Globus pallidus (tissue), 1 donor: ENCODE data around the gene TFDP1.

Source experiments
- DNase-seq: peaks from one replicate; pipeline ENCODE4 v3.0.0-alpha.2; 2015; ENCODE audit warnings: low spot score

The TFDP1 gene

DNA sequence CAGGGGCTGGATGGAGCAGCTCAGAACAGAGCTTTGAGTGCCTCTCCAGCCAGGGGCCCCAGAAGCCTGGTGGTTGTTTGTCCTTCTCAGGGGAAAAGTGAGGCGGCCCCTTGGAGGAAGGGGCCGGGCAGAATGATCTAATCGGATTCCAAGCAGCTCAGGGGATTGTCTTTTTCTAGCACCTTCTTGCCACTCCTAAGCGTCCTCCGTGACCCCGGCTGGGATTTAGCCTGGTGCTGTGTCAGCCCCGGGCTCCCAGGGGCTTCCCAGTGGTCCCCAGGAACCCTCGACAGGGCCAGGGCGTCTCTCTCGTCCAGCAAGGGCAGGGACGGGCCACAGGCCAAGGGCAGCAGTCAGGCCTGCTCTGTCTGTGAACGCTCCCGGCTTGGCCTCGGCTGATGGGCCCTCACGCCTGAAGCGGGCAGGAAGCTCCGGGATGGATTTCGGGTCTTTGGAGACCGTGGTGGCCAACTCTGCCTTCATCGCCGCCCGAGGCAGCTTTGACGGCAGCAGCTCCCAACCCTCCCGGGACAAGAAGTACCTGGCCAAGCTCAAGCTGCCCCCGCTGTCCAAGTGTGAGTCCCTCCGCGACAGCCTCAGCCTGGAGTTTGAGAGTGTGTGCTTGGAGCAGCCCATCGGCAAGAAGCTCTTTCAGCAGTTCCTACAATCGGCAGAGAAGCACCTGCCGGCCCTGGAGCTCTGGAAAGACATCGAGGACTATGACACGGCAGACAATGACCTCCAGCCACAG is 82.6 kb downstream of the TFDP1 start, which contains the start of gene GRK1:
Gene GRK1, plus strand, starts transcription at position 269 of the 751 bp plus-strand sequence. Its CDS starts 168 bp downstream, at position 437.
- DNase-seq, result no peak

DNA sequence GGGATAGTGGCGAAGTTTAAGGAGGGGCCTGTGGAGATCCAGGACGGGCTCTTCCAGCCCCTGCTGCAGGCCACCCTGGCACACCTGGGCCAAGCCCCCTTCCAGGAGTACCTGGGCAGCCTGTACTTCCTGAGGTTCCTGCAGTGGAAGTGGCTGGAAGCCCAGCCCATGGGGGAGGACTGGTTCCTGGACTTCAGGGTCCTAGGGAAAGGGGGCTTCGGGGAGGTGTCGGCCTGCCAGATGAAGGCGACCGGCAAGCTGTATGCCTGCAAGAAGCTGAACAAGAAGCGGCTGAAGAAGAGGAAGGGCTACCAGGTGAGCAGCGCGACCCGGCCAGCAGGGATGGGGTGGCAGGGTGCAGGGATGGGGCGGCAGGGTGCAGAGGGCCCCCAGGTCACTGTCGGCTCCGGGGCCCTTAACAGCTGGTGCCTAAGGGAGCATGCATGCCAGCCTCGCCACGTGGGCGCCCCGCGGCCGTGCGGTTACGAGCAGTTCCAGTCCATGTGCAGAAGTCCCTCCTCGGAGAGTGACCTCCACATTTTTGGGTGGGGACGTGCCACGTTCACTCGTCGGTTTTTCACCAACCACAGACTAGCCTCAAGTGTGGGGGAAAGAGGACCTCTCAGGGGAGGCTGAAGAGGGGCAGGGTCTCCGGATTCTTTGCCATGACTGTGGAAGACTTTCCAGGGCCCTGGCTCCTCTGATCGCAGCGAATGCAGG is 83.4 kb downstream of the TFDP1 start:
- no peak for DNase-seq

DNA sequence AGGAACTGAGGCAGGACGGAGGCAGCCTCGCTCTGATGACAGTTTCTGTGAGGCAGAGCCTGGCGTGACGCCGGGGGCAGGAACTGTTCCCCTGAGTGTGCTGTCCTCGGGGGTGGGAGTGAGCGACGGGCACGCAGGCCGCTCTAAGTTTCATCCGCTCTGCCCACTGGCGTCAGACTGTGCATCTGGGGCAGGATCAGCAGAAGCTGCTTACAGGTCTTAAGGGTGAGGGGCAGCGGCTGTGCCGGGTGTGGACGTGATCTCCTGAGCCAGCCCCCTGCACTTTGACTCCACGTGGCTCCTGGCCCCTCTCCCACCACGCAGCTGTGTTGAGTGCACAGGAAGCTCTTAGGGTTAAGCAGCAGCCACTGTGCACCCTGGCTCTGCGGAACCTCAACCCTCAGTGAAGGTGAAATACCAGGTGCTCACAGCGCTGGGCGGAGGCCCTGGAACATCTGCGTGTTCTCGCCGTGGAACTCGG is 84.0 kb downstream of the TFDP1 start:
- DNase-seq, result no peak

- no peak for DNase-seq
Measured at GRCh38 chr13:113669231-113669754, 84.7 kb downstream of the TFDP1 start.

GRCh38 chr13:113669755-113670341 is 85.3 kb downstream of the TFDP1 start:
- no peak for DNase-seq

- no peak for DNase-seq
Measured at GRCh38 chr13:113670541-113670940, 86.0 kb downstream of the TFDP1 start.

DNA sequence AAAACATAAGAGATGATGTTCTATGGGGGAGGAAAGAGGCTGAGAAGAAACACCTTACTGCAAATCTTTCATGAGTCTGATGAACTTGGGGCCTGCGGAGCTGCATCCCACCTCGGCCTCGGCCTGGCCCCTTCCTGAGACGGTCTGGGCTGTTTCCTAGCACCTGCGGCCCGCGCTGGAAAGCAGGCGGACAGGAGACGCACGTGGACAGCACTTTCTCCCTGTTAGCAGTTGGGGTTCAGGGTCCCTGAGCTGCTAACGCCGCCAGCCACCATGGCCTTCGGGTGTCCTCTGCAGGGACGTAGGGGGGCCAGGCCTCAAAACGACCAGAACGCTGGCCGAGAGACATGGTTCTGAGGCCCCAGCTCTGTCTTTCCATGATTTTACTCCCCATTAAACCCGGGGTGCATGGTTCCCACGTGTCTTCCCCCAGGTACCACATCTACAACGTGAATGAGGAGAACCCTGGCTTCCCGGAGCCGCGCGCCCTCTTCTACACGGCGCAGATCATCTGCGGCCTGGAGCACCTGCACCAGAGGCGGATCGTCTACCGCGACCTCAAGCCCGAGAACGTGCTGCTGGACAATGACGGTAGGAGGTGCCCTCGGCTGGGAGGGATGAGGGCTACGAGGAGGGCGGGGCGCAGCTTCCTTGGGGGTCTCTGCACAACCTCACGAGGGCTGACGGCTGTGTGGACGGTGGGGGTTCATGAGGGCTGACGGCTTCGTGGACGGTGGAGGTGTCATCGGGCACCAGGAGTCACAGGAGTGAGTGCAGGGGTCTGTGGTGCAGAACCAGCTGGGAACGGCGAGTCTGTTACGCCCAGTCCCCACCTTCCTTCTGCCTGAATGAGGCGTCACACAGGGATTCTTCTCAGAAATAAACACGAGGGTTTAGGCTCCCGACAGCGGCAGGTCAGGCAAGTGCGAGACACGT is 86.8 kb downstream of the TFDP1 start:
- DNase-seq, result no peak

- no peak for DNase-seq
Measured at GRCh38 chr13:113672002-113672651, 87.6 kb downstream of the TFDP1 start.
